ENCODE results near the gene IFNLR1. TPM values are rescaled to one million over a fixed set of nuclear protein-coding genes. Genes with fewer than 3 reads are reported as not detected.
A peak's percentile ranks its signal among the peaks of the same experiment; 100 is the strongest.

Gene IFNLR1
- total and polyA plus RNA-seq, 9 of the 15 experiments (the other 6 are each of a cell fraction or from before 2014, with no cell fraction given), result not detected

GRCh38 chr1:24173638-24174575, 13.2 kb downstream of the IFNLR1 start:
- DNase-seq (ENCODE audit: extremely low read depth in 1 of 4, low spot score in 3 of 4) (no peak), ATAC-seq (no peak), FAIRE-seq (no peak)
- no peaks in the 10 kb centered on the region for H3K4me1 ChIP-seq (replicated peaks in 1 of 2; ENCODE audit: control insufficient read depth in 2 of 2, insufficient read depth in 2 of 2, low read length in 2 of 2)
- 0% methylated on average over 5 of the region's 5 CpGs for WGBS (ENCODE audit: insufficient coverage, low coverage, missing lambda C conversion rate)
- intact Hi-C loops (cut with micrococcal nuclease) (no loop called here), in situ Hi-C loops (cut with MboI) (no loop called here)
- H2AFZ ChIP-seq (ENCODE audit: low read depth, low read length), result no peak overlapping the region
- H3K27me3 ChIP-seq (ENCODE audit: control insufficient read depth in 2 of 2, insufficient read depth in 2 of 2, low read length in 2 of 2), result peaks cover 31 to 34% of the 10 kb centered on the region in 2 experiments
- TF ChIP-seq CBX5 (IDR thresholded peaks at IDR 0.05; ENCODE audit: borderline replicate concordance, low read depth) (no peak), ZNF121 (CRISPR knock-in tag; conservative IDR thresholded peaks at IDR 0.05) (peak; percentile 91)
- H3K9me3 ChIP-seq (replicated peaks; ENCODE audit: control insufficient read depth, insufficient read depth, low read depth, low read length), result no peaks in the 10 kb centered on the region
- H3K79me2 ChIP-seq (ENCODE audit: control insufficient read depth, insufficient read depth, low read length), result no peaks in the 10 kb centered on the region
- no peaks in the 10 kb centered on the region for H3K9me1 ChIP-seq (ENCODE audit: control insufficient read depth, insufficient read depth, low read length)
- no TSS peak for BruUV-seq (replicated peaks)
- H4K20me1 ChIP-seq (replicated peaks; ENCODE audit: control insufficient read depth, insufficient read depth, low read length), result peaks cover 3% of the 10 kb centered on the region; the same call in 1 of the 2 replicates
- ChIA-PET CTCF (ENCODE audit: low intra/inter-chr PET ratio) (no interaction called here), POLR2A (interaction anchor here (0.5 kb wide), 1 partner anchor 41 kb away, joined by 3 read pairs; no protein-coding TSS in a partner anchor)
- no peak overlapping the region for H3K4me3 ChIP-seq
- no peaks in the 10 kb centered on the region for H3K36me3 ChIP-seq (ENCODE audit: control insufficient read depth, insufficient read depth, low read length)
- no peak overlapping the region for H3K9ac ChIP-seq (ENCODE audit: insufficient read depth in 1 of 2, low read depth in 2 of 2, low read length in 2 of 2)
- H3K4me2 ChIP-seq (ENCODE audit: insufficient read depth, low read length), result no peak overlapping the region
- H3K27ac ChIP-seq (ENCODE audit: extremely low read depth, low read depth, low read length), result no peak overlapping the region

- in situ Hi-C loops (cut with MboI) (no loop called here), intact Hi-C loops (cut with micrococcal nuclease) (no loop called here)
- TF ChIP-seq THRA (IDR thresholded peaks at IDR 0.05) (no peak), HMBOX1 (IDR thresholded peaks at IDR 0.05) (no peak), CC2D1A (IDR thresholded peaks at IDR 0.05) (no peak), ZNF583 (CRISPR knock-in tag; IDR thresholded peaks at IDR 0.05) (peak; percentile 42; the same call in 1 of the 2 replicates)
- TF ChIP-seq, protein P1, sequence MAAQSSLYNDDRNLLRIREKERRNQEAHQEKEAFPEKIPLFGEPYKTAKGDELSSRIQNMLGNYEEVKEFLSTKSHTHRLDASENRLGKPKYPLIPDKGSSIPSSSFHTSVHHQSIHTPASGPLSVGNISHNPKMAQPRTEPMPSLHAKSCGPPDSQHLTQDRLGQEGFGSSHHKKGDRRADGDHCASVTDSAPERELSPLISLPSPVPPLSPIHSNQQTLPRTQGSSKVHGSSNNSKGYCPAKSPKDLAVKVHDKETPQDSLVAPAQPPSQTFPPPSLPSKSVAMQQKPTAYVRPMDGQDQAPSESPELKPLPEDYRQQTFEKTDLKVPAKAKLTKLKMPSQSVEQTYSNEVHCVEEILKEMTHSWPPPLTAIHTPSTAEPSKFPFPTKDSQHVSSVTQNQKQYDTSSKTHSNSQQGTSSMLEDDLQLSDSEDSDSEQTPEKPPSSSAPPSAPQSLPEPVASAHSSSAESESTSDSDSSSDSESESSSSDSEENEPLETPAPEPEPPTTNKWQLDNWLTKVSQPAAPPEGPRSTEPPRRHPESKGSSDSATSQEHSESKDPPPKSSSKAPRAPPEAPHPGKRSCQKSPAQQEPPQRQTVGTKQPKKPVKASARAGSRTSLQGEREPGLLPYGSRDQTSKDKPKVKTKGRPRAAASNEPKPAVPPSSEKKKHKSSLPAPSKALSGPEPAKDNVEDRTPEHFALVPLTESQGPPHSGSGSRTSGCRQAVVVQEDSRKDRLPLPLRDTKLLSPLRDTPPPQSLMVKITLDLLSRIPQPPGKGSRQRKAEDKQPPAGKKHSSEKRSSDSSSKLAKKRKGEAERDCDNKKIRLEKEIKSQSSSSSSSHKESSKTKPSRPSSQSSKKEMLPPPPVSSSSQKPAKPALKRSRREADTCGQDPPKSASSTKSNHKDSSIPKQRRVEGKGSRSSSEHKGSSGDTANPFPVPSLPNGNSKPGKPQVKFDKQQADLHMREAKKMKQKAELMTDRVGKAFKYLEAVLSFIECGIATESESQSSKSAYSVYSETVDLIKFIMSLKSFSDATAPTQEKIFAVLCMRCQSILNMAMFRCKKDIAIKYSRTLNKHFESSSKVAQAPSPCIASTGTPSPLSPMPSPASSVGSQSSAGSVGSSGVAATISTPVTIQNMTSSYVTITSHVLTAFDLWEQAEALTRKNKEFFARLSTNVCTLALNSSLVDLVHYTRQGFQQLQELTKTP (IDR thresholded peaks at IDR 0.05; ENCODE audit: low read depth in 1 of 2, partially characterized antibody in 2 of 2), result no peak
- ATAC-seq, result no peak
- Histone ChIP-seq H3K9ac (ENCODE audit: insufficient read depth in 1 of 2, low read depth in 2 of 2, low read length in 2 of 2) (no peak overlapping the region), H4K20me1 (replicated peaks; ENCODE audit: control insufficient read depth, insufficient read depth, low read length) (peaks cover 3% of the 10 kb centered on the region; the same call in 1 of the 2 replicates), H3K36me3 (ENCODE audit: control insufficient read depth, insufficient read depth, low read length) (no peaks in the 10 kb centered on the region), H3K4me2 (ENCODE audit: insufficient read depth, low read length) (no peak overlapping the region), H3K4me3 (no peak overlapping the region), H3K4me1 (replicated peaks in 1 of 2; ENCODE audit: control insufficient read depth in 2 of 2, insufficient read depth in 2 of 2, low read length in 2 of 2) (no peaks in the 10 kb centered on the region), H3K9me3 (replicated peaks; ENCODE audit: control insufficient read depth, insufficient read depth, low read depth, low read length) (no peaks in the 10 kb centered on the region), H3K27me3 (ENCODE audit: control insufficient read depth in 2 of 2, insufficient read depth in 2 of 2, low read length in 2 of 2) (peaks cover 35 to 40% of the 10 kb centered on the region in 2 experiments), H3K9me1 (ENCODE audit: control insufficient read depth, insufficient read depth, low read length) (no peaks in the 10 kb centered on the region), H3K79me2 (ENCODE audit: control insufficient read depth, insufficient read depth, low read length) (no peaks in the 10 kb centered on the region), H2AFZ (ENCODE audit: low read depth, low read length) (no peak overlapping the region), H3K27ac (ENCODE audit: extremely low read depth, low read depth, low read length) (no peak overlapping the region)
- BruUV-seq (replicated peaks), result no TSS peak
- WGBS (ENCODE audit: insufficient coverage, low coverage, missing lambda C conversion rate), result 3% methylated on average over 5 of the region's 5 CpGs
- no peak for DNase-seq (ENCODE audit: extremely low read depth in 1 of 4, low spot score in 3 of 4)
- FAIRE-seq, result no peak
- ChIA-PET POLR2A (no interaction called here), CTCF (ENCODE audit: low intra/inter-chr PET ratio) (no interaction called here)
Measured at GRCh38 chr1:24172598-24172997, 14.5 kb downstream of the IFNLR1 start.

Measured in K562 (cell line).